ENCODE data around the gene FKRP.

GRCh38 chr19:46762245-46762890 lies 16.5 kb downstream of the FKRP start:
- TF ChIP-seq, protein P1, sequence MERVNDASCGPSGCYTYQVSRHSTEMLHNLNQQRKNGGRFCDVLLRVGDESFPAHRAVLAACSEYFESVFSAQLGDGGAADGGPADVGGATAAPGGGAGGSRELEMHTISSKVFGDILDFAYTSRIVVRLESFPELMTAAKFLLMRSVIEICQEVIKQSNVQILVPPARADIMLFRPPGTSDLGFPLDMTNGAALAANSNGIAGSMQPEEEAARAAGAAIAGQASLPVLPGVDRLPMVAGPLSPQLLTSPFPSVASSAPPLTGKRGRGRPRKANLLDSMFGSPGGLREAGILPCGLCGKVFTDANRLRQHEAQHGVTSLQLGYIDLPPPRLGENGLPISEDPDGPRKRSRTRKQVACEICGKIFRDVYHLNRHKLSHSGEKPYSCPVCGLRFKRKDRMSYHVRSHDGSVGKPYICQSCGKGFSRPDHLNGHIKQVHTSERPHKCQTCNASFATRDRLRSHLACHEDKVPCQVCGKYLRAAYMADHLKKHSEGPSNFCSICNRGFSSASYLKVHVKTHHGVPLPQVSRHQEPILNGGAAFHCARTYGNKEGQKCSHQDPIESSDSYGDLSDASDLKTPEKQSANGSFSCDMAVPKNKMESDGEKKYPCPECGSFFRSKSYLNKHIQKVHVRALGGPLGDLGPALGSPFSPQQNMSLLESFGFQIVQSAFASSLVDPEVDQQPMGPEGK (CRISPR knock-in tag; IDR thresholded peaks at IDR 0.05; ENCODE audit: borderline replicate concordance) = no peak
- TF ChIP-seq CSRNP3 (CRISPR knock-in tag; IDR thresholded peaks at IDR 0.05) (no peak), TCF4 (CRISPR knock-in tag; IDR thresholded peaks at IDR 0.05; ENCODE audit: borderline replicate concordance) (no peak), ZNF565 (CRISPR knock-in tag; conservative IDR thresholded peaks at IDR 0.05; ENCODE audit: low read depth) (no peak), GLIS3 (CRISPR knock-in tag; IDR thresholded peaks at IDR 0.05) (no peak), OSR1 (CRISPR knock-in tag; IDR thresholded peaks at IDR 0.05) (no peak)
- TF ChIP-seq, protein P2, sequence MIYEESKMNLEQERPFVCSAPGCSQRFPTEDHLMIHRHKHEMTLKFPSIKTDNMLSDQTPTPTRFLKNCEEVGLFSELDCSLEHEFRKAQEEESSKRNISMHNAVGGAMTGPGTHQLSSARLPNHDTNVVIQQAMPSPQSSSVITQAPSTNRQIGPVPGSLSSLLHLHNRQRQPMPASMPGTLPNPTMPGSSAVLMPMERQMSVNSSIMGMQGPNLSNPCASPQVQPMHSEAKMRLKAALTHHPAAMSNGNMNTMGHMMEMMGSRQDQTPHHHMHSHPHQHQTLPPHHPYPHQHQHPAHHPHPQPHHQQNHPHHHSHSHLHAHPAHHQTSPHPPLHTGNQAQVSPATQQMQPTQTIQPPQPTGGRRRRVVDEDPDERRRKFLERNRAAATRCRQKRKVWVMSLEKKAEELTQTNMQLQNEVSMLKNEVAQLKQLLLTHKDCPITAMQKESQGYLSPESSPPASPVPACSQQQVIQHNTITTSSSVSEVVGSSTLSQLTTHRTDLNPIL (CRISPR knock-in tag; IDR thresholded peaks at IDR 0.05; ENCODE audit: low read depth) = no peak
